ENCODE measurements around the gene AP2A1. TPM values are rescaled to one million over a fixed set of nuclear protein-coding genes. Genes with fewer than 3 reads are reported as not detected.

The AP2A1 gene
- total and polyA plus RNA-seq, 2 donors (not counting 3 experiments of a cell fraction or from before 2014, with no cell fraction given): 108 to 113 TPM

DNA sequence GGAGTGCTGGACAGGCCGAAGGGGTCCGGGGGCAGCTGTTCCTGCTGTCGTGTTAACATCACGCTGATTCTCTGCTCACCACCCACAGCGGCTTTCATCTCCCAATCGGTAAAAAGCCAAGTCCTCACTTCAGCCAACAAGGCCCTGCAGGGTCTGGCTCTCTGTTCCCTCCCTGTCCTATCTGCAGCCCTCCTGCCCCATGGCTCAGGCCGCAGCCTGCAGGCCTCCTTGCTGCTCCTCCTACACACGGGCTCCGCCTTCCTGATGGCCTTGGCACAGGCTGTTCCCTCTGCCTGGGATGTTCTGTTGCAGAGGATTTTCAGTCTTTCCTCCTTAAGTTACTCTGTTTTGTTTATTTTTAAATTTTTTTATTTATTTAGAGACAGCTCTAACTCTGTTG, 24.1 kb downstream of the AP2A1 start:
- no peak overlapping the region for H3K4me3 ChIP-seq (replicated peaks in 1 of 3; ENCODE audit: insufficient read depth in 1 of 3, low read depth in 1 of 3, low read length in 3 of 3)
- CTCF ChIA-PET: no interaction called here
- dilution Hi-C loops (cut with MboI; ENCODE audit: extremely low pct_ligation_motif_present, low sequenced_read_pairs) (no loop called here), intact Hi-C loops (cut with micrococcal nuclease) (no loop called here)
- H3K36me3 ChIP-seq (ENCODE audit: control insufficient read depth in 2 of 2, extremely low read depth in 1 of 2, insufficient read depth in 2 of 2, low read length in 2 of 2): peaks cover 8 to 46% of the 10 kb centered on the region in 2 experiments
- no peak overlapping the region for H2AFZ ChIP-seq (ENCODE audit: low read depth, low read length)
- no peaks in the 10 kb centered on the region for H3K9me1 ChIP-seq (replicated peaks; ENCODE audit: control insufficient read depth, extremely low read depth, insufficient read depth, low read length)
- DNase-seq (ENCODE audit: low read depth, low spot score) (no peak), FAIRE-seq (no peak)
- TF ChIP-seq JUN (IDR thresholded peaks at IDR 0.05; ENCODE audit: borderline replicate concordance, insufficient read depth, insufficient read length, low read depth): no peak
- no peak for TF ChIP-seq EZH2 (IDR thresholded peaks at IDR 0.05; ENCODE audit: borderline replicate concordance, low read depth, low read length, severe bottlenecking)
- TF ChIP-seq, protein P1, sequence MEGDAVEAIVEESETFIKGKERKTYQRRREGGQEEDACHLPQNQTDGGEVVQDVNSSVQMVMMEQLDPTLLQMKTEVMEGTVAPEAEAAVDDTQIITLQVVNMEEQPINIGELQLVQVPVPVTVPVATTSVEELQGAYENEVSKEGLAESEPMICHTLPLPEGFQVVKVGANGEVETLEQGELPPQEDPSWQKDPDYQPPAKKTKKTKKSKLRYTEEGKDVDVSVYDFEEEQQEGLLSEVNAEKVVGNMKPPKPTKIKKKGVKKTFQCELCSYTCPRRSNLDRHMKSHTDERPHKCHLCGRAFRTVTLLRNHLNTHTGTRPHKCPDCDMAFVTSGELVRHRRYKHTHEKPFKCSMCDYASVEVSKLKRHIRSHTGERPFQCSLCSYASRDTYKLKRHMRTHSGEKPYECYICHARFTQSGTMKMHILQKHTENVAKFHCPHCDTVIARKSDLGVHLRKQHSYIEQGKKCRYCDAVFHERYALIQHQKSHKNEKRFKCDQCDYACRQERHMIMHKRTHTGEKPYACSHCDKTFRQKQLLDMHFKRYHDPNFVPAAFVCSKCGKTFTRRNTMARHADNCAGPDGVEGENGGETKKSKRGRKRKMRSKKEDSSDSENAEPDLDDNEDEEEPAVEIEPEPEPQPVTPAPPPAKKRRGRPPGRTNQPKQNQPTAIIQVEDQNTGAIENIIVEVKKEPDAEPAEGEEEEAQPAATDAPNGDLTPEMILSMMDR (IDR thresholded peaks at IDR 0.05; ENCODE audit: extremely low read depth in 1 of 2, insufficient read depth in 1 of 2, low read depth in 1 of 2, low read length in 2 of 2): no peak
- TF ChIP-seq MYC (IDR thresholded peaks at IDR 0.05; ENCODE audit: low read depth, low read length): no peak
- TF ChIP-seq GATA2 (IDR thresholded peaks at IDR 0.05; ENCODE audit: insufficient read depth, insufficient read length, low read depth, low read length): no peak
- no peak for TF ChIP-seq POLR2A (IDR thresholded peaks at IDR 0.05; ENCODE audit: low read depth, low read length)
- TF ChIP-seq, protein P2, sequence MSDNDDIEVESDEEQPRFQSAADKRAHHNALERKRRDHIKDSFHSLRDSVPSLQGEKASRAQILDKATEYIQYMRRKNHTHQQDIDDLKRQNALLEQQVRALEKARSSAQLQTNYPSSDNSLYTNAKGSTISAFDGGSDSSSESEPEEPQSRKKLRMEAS (IDR thresholded peaks at IDR 0.05; ENCODE audit: insufficient read depth, insufficient read length): no peak
- no peak for TF ChIP-seq FOS (IDR thresholded peaks at IDR 0.05; ENCODE audit: borderline replicate concordance, insufficient read depth, low read length)
- TF ChIP-seq POLR2AphosphoS5 (IDR thresholded peaks at IDR 0.05; ENCODE audit: insufficient read depth, low read depth, low read length): no peak
- no peaks in the 10 kb centered on the region for H3K79me2 ChIP-seq (ENCODE audit: control insufficient read depth, insufficient read depth, low read length)
- H3K27ac ChIP-seq (ENCODE audit: insufficient read depth, low read depth, low read length): no peak overlapping the region
- no peaks in the 10 kb centered on the region for H3K9me3 ChIP-seq (replicated peaks; ENCODE audit: control insufficient read depth, insufficient read depth, low read length)
- no peak overlapping the region for H3K9ac ChIP-seq (replicated peaks; ENCODE audit: extremely low read depth, insufficient read depth, low read length)
- no peak overlapping the region for H3K4me2 ChIP-seq (ENCODE audit: insufficient read depth, low read length)
- POLR2A ChIA-PET: no interaction called here
- no peaks in the 10 kb centered on the region for H3K4me1 ChIP-seq (ENCODE audit: control insufficient read depth, extremely low read depth, insufficient read depth, low read length)
- no TSS peak for BruUV-seq (replicated peaks)
- H4K20me1 ChIP-seq (replicated peaks; ENCODE audit: control insufficient read depth, extremely low read depth, insufficient read depth, low read length): no peaks in the 10 kb centered on the region
- H3K27me3 ChIP-seq (ENCODE audit: control insufficient read depth in 2 of 2, insufficient read depth in 2 of 2, low read length in 2 of 2): no peaks in the 10 kb centered on the region
